A549 treated with Mapracorat at 1 μM for 4 hours (cell line): ENCODE data around the gene TAS2R20. TPM values are rescaled to one million over a fixed set of nuclear protein-coding genes. Genes with fewer than 3 reads are reported as not detected.

Experiments
- total RNA-seq: library from RNA; stranded (reverse); fragments of 200-300 nt; extraction: Qiagen RNA extraction; gene quantifications from 5 replicates; pipeline ENCODE4 v1.2.3, GENCODE V29; 2022

TAS2R20 gene
- 0.10 to 0.19 TPM in 2 of 5 replicates, not detected in the others for total RNA-seq

GRCh38 chr12:10998204-10998603 lies at the start of gene TAS2R20:
TSS of gene TAS2R20 (minus strand) at chr12:10998304. CDS start at chr12:10997875, 429 bp downstream.

GRCh38 chr12:11031307-11031706 lies 33.2 kb upstream of the TAS2R20 start, which contains the start of gene TAS2R31:
TSS of gene TAS2R31 (minus strand) at chr12:11031407. CDS start at chr12:11031335, 72 bp downstream.

GRCh38 chr12:11022520-11022919 lies 24.4 kb upstream of the TAS2R20 start, which contains the start of gene TAS2R19:
TSS of gene TAS2R19 (minus strand) at chr12:11022620. CDS start at chr12:11022571, 49 bp downstream.

GRCh38 chr12:10986812-10987211 lies 11.3 kb downstream of the TAS2R20 start, which contains the start of gene TAS2R50:
TSS of gene TAS2R50 (minus strand) at chr12:10986912. CDS start at chr12:10986860, 52 bp downstream.

Other genes starting within 250 kb of the TAS2R20 start
- gene TAS2R7, start 195.7 kb downstream of the TAS2R20 start, total RNA-seq = not detected in 5 replicates
- not detected in 5 replicates for gene TAS2R8, start 191.0 kb downstream of the TAS2R20 start, total RNA-seq
- not detected in 5 replicates for gene TAS2R9, start 188.1 kb downstream of the TAS2R20 start, total RNA-seq
- 0.22 TPM in 1 of 5 replicates, not detected in the others for gene TAS2R10, start 171.9 kb downstream of the TAS2R20 start, total RNA-seq
- gene PRR4, start 148.8 kb downstream of the TAS2R20 start, total RNA-seq = 0.76 to 3.1 TPM (median 2.0 TPM) in 5 replicates
- gene PRH1, start 114.0 kb downstream of the TAS2R20 start, total RNA-seq = 1.8 to 3.9 TPM (median 2.8 TPM) in 5 replicates
- not detected in 5 replicates for gene TAS2R13, start 88.7 kb downstream of the TAS2R20 start, total RNA-seq
- gene PRH2, start 69.1 kb downstream of the TAS2R20 start, total RNA-seq = 0.30 to 0.39 TPM (median 0.38 TPM) in 3 of 5 replicates, not detected in the others
- gene TAS2R14, start 59.0 kb downstream of the TAS2R20 start, total RNA-seq = 0.31 to 0.70 TPM (median 0.40 TPM) in 5 replicates
- not detected in 5 replicates for gene TAS2R50, start 11.4 kb downstream of the TAS2R20 start, total RNA-seq
- gene TAS2R19, start 24.3 kb upstream of the TAS2R20 start, total RNA-seq = 0.19 TPM in 1 of 5 replicates, not detected in the others
- gene TAS2R31, start 33.1 kb upstream of the TAS2R20 start, total RNA-seq = 0.17 to 0.27 TPM in 2 of 5 replicates, not detected in the others
- not detected in 5 replicates for gene TAS2R46, start 64.0 kb upstream of the TAS2R20 start, total RNA-seq
- not detected in 5 replicates for gene TAS2R43, start 94.0 kb upstream of the TAS2R20 start, total RNA-seq
- gene TAS2R30, start 136.3 kb upstream of the TAS2R20 start, total RNA-seq = not detected in 5 replicates
- gene SMIM10L1, start 172.9 kb upstream of the TAS2R20 start, total RNA-seq = 7.8 to 8.6 TPM (median 8.0 TPM) in 5 replicates
- not detected in 5 replicates for gene TAS2R42, start 188.6 kb upstream of the TAS2R20 start, total RNA-seq